Measurements from ENCODE around the gene TLE4.

DNA sequence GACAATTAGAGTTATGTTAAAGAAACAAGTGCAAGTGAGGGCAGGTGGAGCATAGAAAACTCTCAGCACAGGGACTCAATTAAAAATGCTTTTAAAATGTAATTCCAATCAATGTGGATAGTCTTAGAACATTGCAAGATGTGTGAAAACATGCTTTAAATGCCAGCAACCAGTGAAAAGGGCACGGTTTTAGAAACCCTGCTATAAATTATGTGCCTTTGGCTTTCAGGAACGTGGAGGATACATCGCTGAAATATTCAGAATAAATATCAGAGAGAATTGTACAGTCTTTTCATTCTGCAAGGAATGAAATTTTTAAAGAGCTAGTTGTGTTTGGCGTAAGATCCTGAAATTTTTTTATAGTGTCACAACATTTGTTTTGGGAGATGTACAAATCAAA is 101.1 kb downstream of the TLE4 start:
- TF ChIP-seq, protein P1, sequence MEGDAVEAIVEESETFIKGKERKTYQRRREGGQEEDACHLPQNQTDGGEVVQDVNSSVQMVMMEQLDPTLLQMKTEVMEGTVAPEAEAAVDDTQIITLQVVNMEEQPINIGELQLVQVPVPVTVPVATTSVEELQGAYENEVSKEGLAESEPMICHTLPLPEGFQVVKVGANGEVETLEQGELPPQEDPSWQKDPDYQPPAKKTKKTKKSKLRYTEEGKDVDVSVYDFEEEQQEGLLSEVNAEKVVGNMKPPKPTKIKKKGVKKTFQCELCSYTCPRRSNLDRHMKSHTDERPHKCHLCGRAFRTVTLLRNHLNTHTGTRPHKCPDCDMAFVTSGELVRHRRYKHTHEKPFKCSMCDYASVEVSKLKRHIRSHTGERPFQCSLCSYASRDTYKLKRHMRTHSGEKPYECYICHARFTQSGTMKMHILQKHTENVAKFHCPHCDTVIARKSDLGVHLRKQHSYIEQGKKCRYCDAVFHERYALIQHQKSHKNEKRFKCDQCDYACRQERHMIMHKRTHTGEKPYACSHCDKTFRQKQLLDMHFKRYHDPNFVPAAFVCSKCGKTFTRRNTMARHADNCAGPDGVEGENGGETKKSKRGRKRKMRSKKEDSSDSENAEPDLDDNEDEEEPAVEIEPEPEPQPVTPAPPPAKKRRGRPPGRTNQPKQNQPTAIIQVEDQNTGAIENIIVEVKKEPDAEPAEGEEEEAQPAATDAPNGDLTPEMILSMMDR (conservative IDR thresholded peaks at IDR 0.05; ENCODE audit: low read depth, low read length): no peak
- TF ChIP-seq POLR2A (IDR thresholded peaks at IDR 0.05; ENCODE audit: low read depth, low read length) (no peak), MAFK (IDR thresholded peaks at IDR 0.05; ENCODE audit: low read depth, low read length) (no peak), BHLHE40 (IDR thresholded peaks at IDR 0.05; ENCODE audit: low read depth, low read length) (no peak), CHD1 (IDR thresholded peaks at IDR 0.05; ENCODE audit: low read depth, low read length) (no peak), SMC3 (IDR thresholded peaks at IDR 0.05; ENCODE audit: low read depth, low read length) (no peak), RAD21 (IDR thresholded peaks at IDR 0.05; ENCODE audit: low read length) (no peak), FOS (IDR thresholded peaks at IDR 0.05; ENCODE audit: low read depth, low read length) (no peak)
- TF ChIP-seq, protein P2, sequence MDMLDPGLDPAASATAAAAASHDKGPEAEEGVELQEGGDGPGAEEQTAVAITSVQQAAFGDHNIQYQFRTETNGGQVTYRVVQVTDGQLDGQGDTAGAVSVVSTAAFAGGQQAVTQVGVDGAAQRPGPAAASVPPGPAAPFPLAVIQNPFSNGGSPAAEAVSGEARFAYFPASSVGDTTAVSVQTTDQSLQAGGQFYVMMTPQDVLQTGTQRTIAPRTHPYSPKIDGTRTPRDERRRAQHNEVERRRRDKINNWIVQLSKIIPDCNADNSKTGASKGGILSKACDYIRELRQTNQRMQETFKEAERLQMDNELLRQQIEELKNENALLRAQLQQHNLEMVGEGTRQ (IDR thresholded peaks at IDR 0.05; ENCODE audit: low read depth, low read length): no peak

Measured in IMR-90 (cell line).